HEK293 (cell line): ENCODE data around the gene LRRC10B.

Experiments
- CTCF ChIA-PET: fragments of 350-600 bp; formaldehyde crosslinking; extraction: SDS; loops from one replicate; lab custom pipeline; 2021; ENCODE audit warnings: antibody characterized with exemption; lab: Yijun Ruan, JAX
- POLR2A ChIA-PET: fragments of 300-600 bp; formaldehyde crosslinking; extraction: SDS; loops from one replicate; lab custom pipeline; 2020; ENCODE audit warnings: antibody characterized with exemption, inconsistent platforms; lab: Yijun Ruan, JAX
- H3K27ac ChIP-seq: fragments of 200-500 bp; sonication (Bioruptor generic); 2 replicates; pipeline ENCODE4 v1.5.1; 2014; ENCODE audit warnings: low read depth, low read length, control low read depth, inconsistent platforms; ENCODE audit errors: extremely low read depth
- H3K36me3 ChIP-seq, 2 experiments: fragments of 200-500 bp in 1 of 2; sonication (Bioruptor generic) in 1 of 2; 1 replicate in 1 of 2; 2 replicates in 1 of 2; pipeline ENCODE4 v1.5.1; 2014 to 2017; ENCODE audit warnings: inconsistent platforms in 2 of 2, low read length in 2 of 2; ENCODE audit not compliant: control insufficient read depth in 2 of 2, insufficient read depth in 1 of 2
- H3K4me1 ChIP-seq: fragments of 200-500 bp; sonication (Bioruptor generic); 2 replicates; pipeline ENCODE4 v1.5.1; 2014; ENCODE audit warnings: mild to moderate bottlenecking, low read length, inconsistent platforms; ENCODE audit not compliant: control insufficient read depth, insufficient read depth
- H3K4me3 ChIP-seq: 2 replicates; pipeline ENCODE4 v1.5.1; 2011; ENCODE audit warnings: low read depth, mild to moderate bottlenecking, control low read depth, low read length, moderate library complexity
- H3K9me3 ChIP-seq: fragments of 200-500 bp; sonication (Bioruptor generic); 2 replicates; pipeline ENCODE4 v1.5.1; 2014; ENCODE audit warnings: low read depth, low read length, inconsistent platforms; ENCODE audit not compliant: control insufficient read depth, insufficient read depth
- FEZF1 ChIP-seq: fragments of 450-650 bp; formaldehyde crosslinking; IDR thresholded peaks from 2 replicates; pipeline ENCODE4 v1.5.1; 2016; ENCODE audit warnings: missing biosample characterization, missing genetic modification characterization
- GLI4 ChIP-seq: fragments of 450-650 bp; formaldehyde crosslinking; IDR thresholded peaks from 2 replicates; pipeline ENCODE4 v1.5.1; 2016; ENCODE audit warnings: missing biosample characterization, missing genetic modification characterization
- GLIS1 ChIP-seq: fragments of 450-650 bp; formaldehyde crosslinking; IDR thresholded peaks from 2 replicates; pipeline ENCODE4 v1.5.1; 2016; ENCODE audit warnings: missing biosample characterization, missing genetic modification characterization
- HOXC10 ChIP-seq: sonication (generic); formaldehyde crosslinking; IDR thresholded peaks from 2 replicates; pipeline ENCODE4 v1.8.1; 2023; ENCODE audit warnings: mild to moderate bottlenecking, missing genetic modification reagents
- KLF1 ChIP-seq: fragments of 450-650 bp; formaldehyde crosslinking; IDR thresholded peaks from 2 replicates; pipeline ENCODE4 v1.5.1; 2016; ENCODE audit warnings: missing biosample characterization, missing genetic modification characterization
- SP2 ChIP-seq: fragments of 450-650 bp; formaldehyde crosslinking; IDR thresholded peaks from 2 replicates; pipeline ENCODE4 v1.5.1; 2016; ENCODE audit warnings: missing biosample characterization, missing genetic modification characterization
- TRIM28 ChIP-seq: IDR thresholded peaks from 2 replicates; pipeline ENCODE4 v1.6.1; 2011; ENCODE audit warnings: low read length, control low read depth, borderline replicate concordance
- ZFHX2 ChIP-seq: fragments of 450-650 bp; formaldehyde crosslinking; conservative IDR thresholded peaks from 2 replicates; pipeline ENCODE4 v1.5.1; 2016; ENCODE audit warnings: missing biosample characterization, missing genetic modification characterization
- ZFP3 ChIP-seq: fragments of 450-650 bp; formaldehyde crosslinking; IDR thresholded peaks from 2 replicates; pipeline ENCODE4 v1.5.1; 2016; ENCODE audit warnings: low read depth, missing biosample characterization, missing genetic modification characterization
- ZNF146 ChIP-seq: fragments of 450-650 bp; formaldehyde crosslinking; IDR thresholded peaks from 2 replicates; pipeline ENCODE4 v1.5.1; 2016; ENCODE audit warnings: missing biosample characterization, missing genetic modification characterization
- ZNF19 ChIP-seq: fragments of 450-650 bp; formaldehyde crosslinking; IDR thresholded peaks from 2 replicates; pipeline ENCODE4; 2016; ENCODE audit warnings: missing biosample characterization, missing genetic modification characterization, low read depth
- ZNF23 ChIP-seq: fragments of 450-650 bp; formaldehyde crosslinking; IDR thresholded peaks from 2 replicates; pipeline ENCODE4 v1.5.1; 2016; ENCODE audit warnings: missing biosample characterization, missing genetic modification characterization, borderline replicate concordance
- ZNF341 ChIP-seq: fragments of 450-650 bp; formaldehyde crosslinking; IDR thresholded peaks from 2 replicates; pipeline ENCODE4; 2016; ENCODE audit warnings: low read depth, missing biosample characterization, missing genetic modification characterization
- ZNF473 ChIP-seq: fragments of 450-650 bp; formaldehyde crosslinking; IDR thresholded peaks from 2 replicates; pipeline ENCODE4 v1.5.1; 2017; ENCODE audit warnings: missing biosample characterization, missing genetic modification characterization
- ZNF514 ChIP-seq: fragments of 450-650 bp; formaldehyde crosslinking; IDR thresholded peaks from 2 replicates; pipeline ENCODE4 v1.5.1; 2016; ENCODE audit warnings: missing biosample characterization, missing genetic modification characterization
- ZNF548 ChIP-seq: fragments of 450-650 bp; formaldehyde crosslinking; IDR thresholded peaks from 2 replicates; pipeline ENCODE4 v1.5.1; 2016; ENCODE audit warnings: missing biosample characterization, missing genetic modification characterization
- ZNF560 ChIP-seq: fragments of 450-650 bp; formaldehyde crosslinking; IDR thresholded peaks from 2 replicates; pipeline ENCODE4 v1.5.1; 2017; ENCODE audit warnings: missing biosample characterization, missing genetic modification characterization, borderline replicate concordance
- ZNF658 ChIP-seq: fragments of 450-650 bp; formaldehyde crosslinking; IDR thresholded peaks from 2 replicates; pipeline ENCODE4; 2016; ENCODE audit warnings: missing biosample characterization, missing genetic modification characterization
- ZNF660 ChIP-seq: fragments of 450-650 bp; IDR thresholded peaks from 2 replicates; pipeline ENCODE4 v1.5.1; 2018; ENCODE audit warnings: missing biosample characterization, mild to moderate bottlenecking, missing genetic modification characterization
- ZNF707 ChIP-seq: fragments of 450-650 bp; formaldehyde crosslinking; IDR thresholded peaks from 2 replicates; pipeline ENCODE4 v1.5.1; 2016; ENCODE audit warnings: missing biosample characterization, missing genetic modification characterization
- ZNF776 ChIP-seq: fragments of 450-650 bp; formaldehyde crosslinking; IDR thresholded peaks from 2 replicates; pipeline ENCODE4 v1.5.0; 2017; ENCODE audit warnings: missing biosample characterization, missing genetic modification characterization, borderline replicate concordance
- TF ChIP-seq, protein P1 (sequence below): fragments of 450-650 bp; formaldehyde crosslinking; IDR thresholded peaks from 2 replicates; pipeline ENCODE4 v1.5.1; 2017; ENCODE audit warnings: missing biosample characterization, missing genetic modification characterization
- TF ChIP-seq, protein P2 (sequence below): fragments of 450-650 bp; formaldehyde crosslinking; IDR thresholded peaks from 2 replicates; pipeline ENCODE4 v1.5.1; 2016; ENCODE audit warnings: missing biosample characterization, missing genetic modification characterization
- TF ChIP-seq, protein P3 (sequence below): fragments of 450-650 bp; formaldehyde crosslinking; IDR thresholded peaks from 2 replicates; pipeline ENCODE4 v1.5.1; 2016; ENCODE audit warnings: missing biosample characterization, missing genetic modification characterization
- TF ChIP-seq, protein P4 (sequence below): fragments of 450-650 bp; formaldehyde crosslinking; IDR thresholded peaks from 2 replicates; pipeline ENCODE4 v1.5.1; 2016; ENCODE audit warnings: missing biosample characterization, missing genetic modification characterization
- TF ChIP-seq, protein P5 (sequence below): fragments of 450-650 bp; IDR thresholded peaks from 2 replicates; pipeline ENCODE4 v1.5.1; 2018; ENCODE audit warnings: missing biosample characterization, missing genetic modification characterization

Gene LRRC10B

DNA sequence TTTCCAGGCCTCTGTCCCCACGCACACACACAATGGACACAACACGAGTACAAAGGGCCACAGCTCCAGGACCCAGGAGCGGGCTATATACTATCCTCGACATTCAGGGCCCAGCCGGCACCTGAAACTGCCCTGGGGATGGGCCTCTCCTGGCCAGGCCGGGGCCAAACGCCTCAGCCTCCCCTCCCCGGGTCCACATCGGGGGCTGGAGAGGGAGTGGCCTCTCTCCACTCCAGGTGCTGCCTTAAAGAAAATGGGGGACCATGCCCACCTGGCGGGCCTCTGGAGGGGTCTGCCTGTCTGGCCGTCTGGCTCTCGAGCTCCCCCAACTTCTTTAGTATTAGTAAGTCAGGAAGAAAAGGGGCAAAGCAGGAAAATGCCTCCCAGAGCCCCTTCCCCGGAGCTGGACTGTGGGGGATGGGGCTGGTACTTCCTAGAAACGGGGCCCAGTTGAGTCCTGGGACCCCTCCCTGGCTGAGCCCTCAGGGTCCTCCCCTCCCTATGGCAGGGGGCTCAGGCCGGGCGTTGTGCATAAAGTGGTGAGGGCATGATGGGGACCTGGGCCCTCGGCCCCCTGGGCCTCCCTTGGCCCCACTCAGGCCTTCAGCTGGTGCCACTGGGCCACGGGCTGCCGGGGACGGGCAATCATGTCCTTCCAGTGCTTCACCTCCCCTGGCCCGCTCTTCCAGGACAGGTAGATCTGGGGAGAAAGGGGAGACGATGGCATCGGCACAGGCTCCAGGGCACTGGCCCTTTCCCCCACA, 9.7 kb downstream of the LRRC10B start (continued):
- TF ChIP-seq SP2 (tag by site-specific recombination) = no peak
- TF ChIP-seq ZFP3 (tag by site-specific recombination) = no peak
- no peak for TF ChIP-seq ZNF660 (tag by site-specific recombination)
- TF ChIP-seq, protein P1, sequence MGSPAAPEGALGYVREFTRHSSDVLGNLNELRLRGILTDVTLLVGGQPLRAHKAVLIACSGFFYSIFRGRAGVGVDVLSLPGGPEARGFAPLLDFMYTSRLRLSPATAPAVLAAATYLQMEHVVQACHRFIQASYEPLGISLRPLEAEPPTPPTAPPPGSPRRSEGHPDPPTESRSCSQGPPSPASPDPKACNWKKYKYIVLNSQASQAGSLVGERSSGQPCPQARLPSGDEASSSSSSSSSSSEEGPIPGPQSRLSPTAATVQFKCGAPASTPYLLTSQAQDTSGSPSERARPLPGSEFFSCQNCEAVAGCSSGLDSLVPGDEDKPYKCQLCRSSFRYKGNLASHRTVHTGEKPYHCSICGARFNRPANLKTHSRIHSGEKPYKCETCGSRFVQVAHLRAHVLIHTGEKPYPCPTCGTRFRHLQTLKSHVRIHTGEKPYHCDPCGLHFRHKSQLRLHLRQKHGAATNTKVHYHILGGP = no peak
- TF ChIP-seq KLF1 (tag by site-specific recombination) = no peak
- no peak for TF ChIP-seq ZNF146 (tag by site-specific recombination)
- TF ChIP-seq ZNF473 (tag by site-specific recombination) = no peak
- TF ChIP-seq, all 188 proteins: peak for 0

DNA sequence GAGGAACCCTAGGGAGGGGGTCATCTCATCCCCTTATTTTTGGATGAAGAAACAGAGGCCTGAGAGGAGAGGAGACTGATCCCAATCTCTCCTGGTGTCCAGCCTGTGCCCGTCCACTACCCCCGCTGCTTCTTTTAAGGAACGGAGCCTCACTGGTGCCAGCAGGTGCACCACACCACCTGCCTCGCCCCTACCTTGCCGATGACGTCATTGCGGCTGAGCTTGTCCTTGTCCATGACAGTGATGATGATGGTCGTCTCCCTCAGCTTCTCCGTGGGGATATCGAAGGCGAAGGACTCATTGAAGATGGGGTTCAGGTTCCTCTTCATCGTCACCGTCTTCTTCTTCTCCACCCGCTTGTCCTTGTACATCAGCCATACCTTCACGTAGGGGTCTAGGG, 14.3 kb downstream of the LRRC10B start:
- no peak overlapping the region for H3K27ac ChIP-seq
- no peaks in the 10 kb centered on the region for H3K9me3 ChIP-seq
- TF ChIP-seq ZNF514 = no peak
- TF ChIP-seq, protein P2, sequence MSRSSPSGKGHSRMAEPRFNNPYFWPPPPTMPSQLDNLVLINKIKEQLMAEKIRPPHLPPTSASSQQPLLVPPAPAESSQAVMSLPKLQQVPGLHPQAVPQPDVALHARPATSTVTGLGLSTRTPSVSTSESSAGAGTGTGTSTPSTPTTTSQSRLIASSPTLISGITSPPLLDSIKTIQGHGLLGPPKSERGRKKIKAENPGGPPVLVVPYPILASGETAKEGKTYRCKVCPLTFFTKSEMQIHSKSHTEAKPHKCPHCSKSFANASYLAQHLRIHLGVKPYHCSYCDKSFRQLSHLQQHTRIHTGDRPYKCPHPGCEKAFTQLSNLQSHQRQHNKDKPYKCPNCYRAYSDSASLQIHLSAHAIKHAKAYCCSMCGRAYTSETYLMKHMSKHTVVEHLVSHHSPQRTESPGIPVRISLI (tag by site-specific recombination) = no peak
- no peak for TF ChIP-seq GLI4 (tag by site-specific recombination)
- no peak for TF ChIP-seq ZNF560 (tag by site-specific recombination)
- TF ChIP-seq, protein P3, sequence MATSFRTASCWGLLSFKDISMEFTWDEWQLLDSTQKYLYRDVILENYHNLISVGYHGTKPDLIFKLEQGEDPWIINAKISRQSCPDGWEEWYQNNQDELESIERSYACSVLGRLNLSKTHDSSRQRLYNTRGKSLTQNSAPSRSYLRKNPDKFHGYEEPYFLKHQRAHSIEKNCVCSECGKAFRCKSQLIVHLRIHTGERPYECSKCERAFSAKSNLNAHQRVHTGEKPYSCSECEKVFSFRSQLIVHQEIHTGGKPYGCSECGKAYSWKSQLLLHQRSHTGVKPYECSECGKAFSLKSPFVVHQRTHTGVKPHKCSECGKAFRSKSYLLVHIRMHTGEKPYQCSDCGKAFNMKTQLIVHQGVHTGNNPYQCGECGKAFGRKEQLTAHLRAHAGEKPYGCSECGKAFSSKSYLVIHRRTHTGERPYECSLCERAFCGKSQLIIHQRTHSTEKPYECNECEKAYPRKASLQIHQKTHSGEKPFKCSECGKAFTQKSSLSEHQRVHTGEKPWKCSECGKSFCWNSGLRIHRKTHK (tag by site-specific recombination) = no peak
- no peak for TF ChIP-seq GLIS1 (tag by site-specific recombination)
- no peak for TF ChIP-seq ZNF23 (tag by site-specific recombination)
- no peak for TF ChIP-seq TRIM28
- no peak for TF ChIP-seq ZNF707 (tag by site-specific recombination)
- TF ChIP-seq, protein P4, sequence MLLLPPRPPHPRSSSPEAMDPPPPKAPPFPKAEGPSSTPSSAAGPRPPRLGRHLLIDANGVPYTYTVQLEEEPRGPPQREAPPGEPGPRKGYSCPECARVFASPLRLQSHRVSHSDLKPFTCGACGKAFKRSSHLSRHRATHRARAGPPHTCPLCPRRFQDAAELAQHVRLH = no peak
- TF ChIP-seq ZNF341 (tag by site-specific recombination) = no peak
- no peak for TF ChIP-seq ZFHX2 (tag by site-specific recombination)
- no peak for TF ChIP-seq ZNF658 (tag by site-specific recombination)
- no peak for TF ChIP-seq ZNF19 (tag by site-specific recombination)
- TF ChIP-seq ZNF776 (tag by site-specific recombination) = no peak
- TF ChIP-seq HOXC10 (CRISPR knock-in tag) = no peak
- TF ChIP-seq ZNF548 = no peak
- no peak for TF ChIP-seq FEZF1 (tag by site-specific recombination)
- TF ChIP-seq, protein P5, sequence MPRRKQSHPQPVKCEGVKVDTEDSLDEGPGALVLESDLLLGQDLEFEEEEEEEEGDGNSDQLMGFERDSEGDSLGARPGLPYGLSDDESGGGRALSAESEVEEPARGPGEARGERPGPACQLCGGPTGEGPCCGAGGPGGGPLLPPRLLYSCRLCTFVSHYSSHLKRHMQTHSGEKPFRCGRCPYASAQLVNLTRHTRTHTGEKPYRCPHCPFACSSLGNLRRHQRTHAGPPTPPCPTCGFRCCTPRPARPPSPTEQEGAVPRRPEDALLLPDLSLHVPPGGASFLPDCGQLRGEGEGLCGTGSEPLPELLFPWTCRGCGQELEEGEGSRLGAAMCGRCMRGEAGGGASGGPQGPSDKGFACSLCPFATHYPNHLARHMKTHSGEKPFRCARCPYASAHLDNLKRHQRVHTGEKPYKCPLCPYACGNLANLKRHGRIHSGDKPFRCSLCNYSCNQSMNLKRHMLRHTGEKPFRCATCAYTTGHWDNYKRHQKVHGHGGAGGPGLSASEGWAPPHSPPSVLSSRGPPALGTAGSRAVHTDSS (tag by site-specific recombination) = no peak
- H3K36me3 ChIP-seq = no peaks in the 10 kb centered on the region
- ChIA-PET POLR2A (no interaction called here), CTCF (interaction anchor here (0.6 to 17.2 kb wide), 5 partner anchors 9 to 426 kb away, joined by 3 to 325 read pairs (median 7); a partner anchor contains a TSS)
- H3K4me3 ChIP-seq = no peak overlapping the region
- H3K4me1 ChIP-seq = no peaks in the 10 kb centered on the region
